Stimulated activated CD8-positive, alpha-beta memory T cell treated with anti-CD3 and anti-CD28 coated beads, Interleukin-15, amount 100 ng/mL, for 4 hours (primary cell): ENCODE data around the gene NOS3.

Experiments
- DNase-seq, 2 donors: peaks; one replicate each; pipeline ENCODE4 v3.0.0-alpha.2; 2020; ENCODE audit warnings: low read depth in 2 of 2

NOS3 gene

DNA sequence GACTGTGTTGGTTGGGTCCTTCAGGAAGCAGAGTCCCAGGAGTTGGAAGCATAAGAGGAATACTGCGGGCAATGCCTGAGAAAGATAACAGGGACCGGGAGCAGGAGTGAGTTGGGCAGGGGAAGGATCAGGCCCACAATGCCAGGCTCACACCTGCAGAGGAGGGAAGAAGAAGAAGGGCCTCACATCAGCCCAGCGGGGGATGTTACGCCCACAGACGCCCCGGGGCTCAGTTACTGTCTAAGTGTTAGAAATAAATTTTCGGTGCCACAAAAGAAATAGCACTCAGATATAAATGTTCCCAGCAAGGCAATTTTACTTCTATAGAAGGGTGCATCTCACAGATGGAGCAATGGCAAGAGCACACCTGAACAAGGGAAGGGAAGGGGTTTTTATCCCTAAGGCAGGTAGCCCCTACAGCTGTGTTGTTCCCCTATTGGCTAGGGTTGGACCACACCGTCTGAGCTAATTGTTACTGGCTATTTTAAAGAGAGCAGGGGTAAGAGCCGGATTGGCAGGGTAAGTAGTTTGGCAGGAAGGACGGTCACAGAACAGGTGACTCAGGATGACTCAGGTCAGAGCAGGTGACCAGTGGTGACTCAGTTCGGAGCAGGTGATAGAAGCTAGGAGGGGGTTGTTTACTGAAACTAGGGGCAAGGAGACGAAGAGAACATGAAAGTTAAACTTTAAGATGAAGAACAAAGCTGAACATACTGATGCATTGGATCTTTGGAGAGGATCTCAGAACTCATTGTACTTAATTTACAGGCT lies at the start of gene NOS3:
NOS3 (plus strand) TSS at position 602 of the 771 bp plus-strand sequence. CDS start 2,787 bp downstream, outside the sequence.
- DNase-seq: no peak

DNA sequence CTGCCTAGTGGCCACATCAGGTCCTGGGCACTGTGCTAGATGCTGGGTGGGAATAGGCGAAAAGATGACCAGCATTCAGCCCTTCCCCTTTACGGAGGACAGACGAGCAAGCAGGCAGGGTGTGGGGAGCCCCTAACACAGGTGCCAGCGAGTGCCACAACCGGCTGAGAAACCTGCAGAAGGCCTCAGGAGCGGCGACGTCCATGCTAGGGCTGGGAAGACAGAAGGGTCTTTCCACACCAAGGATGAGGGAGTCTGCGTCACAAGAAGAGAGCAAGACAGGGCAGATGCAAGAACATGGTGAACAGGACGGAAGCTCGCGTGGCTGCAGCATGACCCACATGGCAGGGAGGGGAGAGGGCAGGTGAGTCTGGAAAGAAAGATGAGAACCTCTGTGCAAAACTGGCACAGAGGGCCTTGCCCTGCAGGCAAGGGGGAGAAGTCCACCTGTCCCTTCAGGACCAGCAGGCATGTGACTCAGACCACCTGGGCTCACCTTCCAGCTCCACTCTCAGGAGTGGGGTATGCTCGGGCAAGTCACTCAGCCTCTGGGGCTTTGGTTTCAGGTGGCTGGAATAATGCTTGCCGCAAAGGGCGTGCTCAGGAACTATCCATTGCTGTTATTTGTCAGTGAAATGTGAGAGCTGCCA lies 49.3 kb upstream of the NOS3 start:
- no peak for DNase-seq

DNA sequence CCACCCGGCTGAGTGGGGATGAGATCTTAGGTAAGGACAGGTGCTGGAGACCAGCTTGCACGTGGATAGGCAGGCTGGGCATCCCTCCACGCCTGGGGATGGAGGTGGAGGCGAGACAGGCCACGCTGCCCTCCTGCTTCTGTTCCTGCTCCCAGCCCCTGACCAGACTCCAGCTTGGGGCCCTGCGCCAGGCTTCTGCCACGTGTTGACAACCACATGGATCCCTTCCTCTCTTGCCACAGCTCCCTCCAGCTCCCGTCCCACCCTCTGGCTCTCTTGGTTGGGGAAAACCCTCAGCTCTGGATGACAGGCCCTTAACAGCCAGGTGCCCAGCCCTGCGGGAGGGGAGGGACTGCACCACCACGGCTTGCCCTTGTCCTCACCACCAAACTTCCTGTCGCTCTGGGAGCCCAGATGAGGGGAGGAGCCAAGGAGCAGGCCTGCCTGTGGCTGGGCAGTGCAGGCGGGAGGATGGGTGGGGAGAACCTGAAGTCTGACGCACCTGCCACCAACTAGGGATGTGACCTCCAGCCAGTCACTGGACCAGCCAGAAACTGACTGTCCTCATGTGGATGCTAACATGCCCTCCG lies 48.7 kb upstream of the NOS3 start:
- DNase-seq: no peak

DNA sequence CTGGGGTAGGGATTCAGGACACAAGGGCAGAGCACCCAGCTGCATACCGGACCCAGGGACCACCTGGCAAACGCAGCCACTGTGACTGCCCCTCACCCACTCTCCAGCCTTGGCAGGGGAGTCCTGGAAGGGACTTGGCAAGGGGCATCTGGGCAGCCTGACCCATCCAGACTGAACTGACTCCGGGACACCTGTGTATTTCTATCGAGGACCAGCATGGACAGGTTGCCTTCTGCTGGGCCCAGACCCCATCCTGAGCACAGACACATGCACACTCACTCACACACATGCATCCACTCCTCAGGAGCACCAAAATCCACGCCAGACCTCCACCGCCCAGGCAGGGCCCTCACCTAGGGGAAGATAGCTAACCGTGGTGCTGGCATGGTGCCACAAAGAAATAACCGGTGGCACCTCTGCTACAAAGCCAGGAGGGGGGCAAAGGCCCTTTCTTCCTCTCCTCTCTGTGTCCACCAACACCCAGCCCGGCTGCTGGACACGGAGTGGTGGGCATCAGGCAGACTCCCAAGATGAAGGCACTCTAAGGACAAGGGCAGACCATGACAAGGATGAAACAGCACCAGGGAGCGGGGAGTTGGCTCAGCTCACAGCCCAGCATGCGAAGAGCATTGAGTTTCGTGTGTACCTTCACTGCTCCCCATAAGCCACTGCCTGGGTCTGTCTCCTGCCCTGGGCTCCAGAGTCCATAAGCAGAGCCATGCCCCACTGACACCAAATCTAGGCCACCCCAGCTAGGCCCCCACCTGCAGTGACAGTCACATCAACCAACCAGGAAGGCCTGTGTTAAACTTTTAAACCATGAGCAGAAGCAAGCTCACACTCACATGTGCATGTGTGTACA lies 48.0 kb upstream of the NOS3 start:
- DNase-seq: no peak

DNA sequence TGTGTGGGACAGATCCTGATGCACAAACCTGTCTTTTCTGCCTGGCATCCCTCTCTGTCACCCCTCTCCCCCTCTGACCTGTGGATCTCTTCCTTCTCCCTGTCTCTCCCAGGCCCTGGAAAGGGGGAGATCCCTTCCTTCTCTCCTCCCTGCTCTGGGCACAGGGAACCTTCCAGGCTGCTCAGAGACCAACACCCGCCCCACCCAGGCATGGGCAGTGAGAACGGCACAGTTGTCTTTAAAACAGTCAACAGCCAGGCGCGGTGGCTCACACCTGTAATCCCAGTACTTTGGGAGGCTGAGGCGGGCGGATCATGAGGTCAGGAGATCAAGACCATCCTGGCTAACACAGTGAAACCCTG lies 47.4 kb upstream of the NOS3 start:
- no peak for DNase-seq

DNA sequence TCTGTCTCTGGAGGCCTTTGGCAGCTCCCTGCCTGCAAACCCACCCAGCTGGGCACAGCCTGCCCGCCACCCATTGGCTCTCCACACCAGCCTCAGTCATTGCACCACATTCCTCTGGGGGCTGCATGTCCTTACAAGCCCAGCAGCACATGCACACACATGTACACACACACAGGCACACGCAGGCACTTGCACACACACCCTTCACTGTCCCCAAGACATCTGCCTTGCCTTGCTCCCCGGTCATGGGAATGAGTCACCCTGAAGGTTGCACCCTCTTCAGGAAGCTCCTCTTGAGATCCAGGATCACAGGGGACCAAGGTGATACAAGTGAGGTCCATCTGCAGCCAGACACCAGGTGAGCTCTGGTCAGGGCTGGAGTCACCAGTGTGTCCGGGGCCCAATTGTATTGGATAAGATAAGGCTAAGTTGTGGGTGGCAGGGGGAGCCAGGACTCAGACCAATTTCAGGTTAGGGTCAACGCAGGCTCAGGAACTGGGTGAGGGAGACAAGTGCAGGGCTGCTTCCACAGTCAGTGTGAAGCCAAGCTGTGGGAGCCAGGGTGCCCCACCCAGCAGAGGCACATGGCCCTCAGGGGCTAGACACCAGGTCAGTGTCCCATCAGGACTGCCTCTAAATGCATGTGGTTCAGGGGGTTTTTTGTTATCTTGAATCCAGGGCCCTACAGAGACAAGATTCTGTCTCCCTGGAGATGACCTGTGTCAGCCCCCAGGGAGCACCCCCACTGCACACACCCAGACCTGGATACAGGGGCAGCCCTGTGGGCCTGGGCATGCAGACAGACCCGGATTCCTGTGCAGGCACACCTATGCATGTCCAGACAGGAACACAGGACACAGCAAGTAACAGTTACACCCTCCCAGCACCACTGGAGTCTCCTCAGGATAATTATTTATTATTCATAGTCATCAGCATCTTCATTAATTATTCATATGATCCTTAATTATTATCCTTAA lies 46.5 kb upstream of the NOS3 start:
- no peak for DNase-seq

DNA sequence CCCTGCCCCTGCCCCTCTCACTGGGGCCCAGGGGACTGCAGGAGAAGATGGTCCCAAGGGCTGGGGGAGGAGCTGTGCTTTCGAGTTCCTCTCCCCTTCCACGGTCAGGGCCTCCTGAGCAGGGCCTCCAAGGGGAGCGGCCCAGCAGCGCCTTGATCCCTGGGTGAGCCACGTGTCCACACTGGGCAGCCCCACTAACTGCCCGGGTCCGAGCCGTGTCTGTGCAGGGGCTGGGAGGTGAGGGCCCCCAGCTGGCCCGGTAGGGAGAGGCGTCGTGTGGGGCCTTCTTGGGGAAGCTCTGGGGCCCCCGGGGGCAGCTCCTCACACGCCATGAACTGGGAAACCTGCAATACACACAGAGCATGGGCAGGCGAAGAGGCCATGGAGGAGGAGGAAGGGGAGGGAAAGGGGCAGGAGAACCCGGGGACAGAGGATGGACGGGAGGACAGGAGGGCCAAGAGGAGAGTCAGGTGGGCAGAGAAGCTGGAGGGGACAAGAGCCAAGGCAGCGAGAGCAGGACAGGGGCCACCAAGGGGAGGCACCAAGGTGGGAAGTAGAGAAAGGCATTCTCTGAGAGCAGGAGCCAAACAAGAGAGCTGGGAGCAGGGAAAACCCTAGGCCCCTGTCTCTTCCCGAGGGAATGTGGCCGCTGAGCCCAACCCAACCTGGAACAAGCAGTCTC lies 45.5 kb upstream of the NOS3 start:
- DNase-seq: no peak

DNA sequence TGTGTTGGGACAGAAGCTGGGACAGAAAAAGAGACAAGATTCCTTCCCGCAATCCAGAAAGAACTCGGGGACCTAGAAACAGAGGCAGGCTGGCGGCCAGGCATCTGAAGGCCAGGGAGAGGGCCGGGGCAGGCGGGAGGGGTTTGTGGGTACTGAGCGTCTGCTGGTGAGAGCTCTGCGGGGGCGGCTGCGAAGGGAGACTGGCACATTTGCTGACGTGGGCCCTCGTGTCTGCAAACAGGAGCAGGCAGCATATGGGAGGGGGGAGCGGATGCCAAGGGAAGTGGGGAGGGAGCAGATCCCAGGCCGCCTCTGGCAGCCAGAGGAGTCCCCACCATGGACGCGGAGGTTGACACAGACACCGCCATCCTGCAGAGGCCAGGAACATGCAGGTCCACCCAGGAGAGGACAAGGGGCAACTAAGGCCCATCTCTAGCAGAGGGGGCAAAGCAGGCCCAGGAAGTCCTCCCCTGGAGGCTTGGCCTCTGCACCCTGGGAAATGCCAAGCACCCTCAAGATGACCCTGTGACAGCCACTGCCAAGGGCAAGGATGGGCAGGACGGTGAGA lies 44.9 kb upstream of the NOS3 start:
- no peak for DNase-seq

DNA sequence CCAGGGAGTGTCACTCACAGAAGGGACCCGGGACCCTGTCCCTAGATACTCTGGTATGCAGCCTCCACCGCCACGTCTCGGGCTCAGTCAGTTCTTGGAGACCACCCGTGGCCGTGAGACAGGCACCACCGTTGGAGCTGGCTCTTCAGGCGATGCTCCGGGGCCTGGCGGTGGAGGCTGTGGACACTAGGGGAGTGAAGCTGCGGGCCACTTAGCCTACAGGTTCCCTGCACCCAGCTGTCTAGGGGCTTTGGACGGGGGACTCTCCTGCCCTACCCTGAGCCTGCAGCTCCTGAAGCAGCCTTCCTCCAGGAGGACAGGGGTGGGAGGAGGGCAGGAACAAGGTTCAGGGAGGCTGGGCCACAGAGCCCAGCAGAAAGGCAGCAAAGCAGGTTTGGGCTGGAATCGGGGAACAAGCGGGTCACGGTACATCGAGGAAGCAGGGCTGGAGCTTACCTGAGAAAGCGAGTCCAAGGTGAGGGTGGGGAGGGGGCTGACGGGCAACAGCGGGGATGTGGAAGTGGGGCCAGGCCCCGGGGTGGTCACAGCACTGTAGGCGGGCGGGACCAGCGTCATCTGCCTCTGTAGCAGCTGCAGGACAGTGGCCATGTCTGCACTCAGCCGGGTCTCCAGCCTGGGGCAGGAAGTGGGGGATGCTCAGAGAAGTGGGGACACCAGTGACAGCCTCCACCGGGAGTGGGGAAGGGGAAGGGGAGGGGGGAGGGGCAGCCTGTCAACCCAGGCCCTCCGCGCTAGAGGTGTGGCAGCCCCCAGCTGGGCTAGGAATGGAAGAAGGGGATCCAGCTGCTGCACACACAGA lies 44.2 kb upstream of the NOS3 start:
- DNase-seq: no peak

DNA sequence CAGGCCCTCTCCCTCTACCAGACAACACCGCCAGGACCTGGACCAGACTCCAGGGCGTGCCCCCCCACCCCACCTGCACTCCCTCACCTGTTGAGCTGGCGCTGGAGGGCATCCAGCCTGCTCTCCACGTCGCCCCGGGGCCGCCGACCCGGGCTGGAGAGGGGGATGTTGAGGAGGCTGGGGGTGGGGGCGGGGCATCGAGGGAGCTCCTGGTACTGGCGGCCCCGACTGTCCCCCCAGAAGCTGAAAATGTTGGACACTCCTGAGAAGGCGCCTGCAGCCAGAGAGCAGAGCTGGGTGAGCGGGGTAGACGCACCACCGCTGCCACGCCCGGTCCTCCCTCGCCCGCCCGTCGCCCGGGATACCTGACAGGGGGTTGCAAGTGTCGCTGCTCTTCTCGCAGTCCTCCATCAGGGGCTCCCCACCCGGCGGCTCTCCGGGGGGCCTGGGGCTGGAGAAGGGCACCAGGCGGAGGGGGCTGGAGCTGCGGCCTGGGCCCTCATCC lies 43.5 kb upstream of the NOS3 start:
- DNase-seq: no peak

DNA sequence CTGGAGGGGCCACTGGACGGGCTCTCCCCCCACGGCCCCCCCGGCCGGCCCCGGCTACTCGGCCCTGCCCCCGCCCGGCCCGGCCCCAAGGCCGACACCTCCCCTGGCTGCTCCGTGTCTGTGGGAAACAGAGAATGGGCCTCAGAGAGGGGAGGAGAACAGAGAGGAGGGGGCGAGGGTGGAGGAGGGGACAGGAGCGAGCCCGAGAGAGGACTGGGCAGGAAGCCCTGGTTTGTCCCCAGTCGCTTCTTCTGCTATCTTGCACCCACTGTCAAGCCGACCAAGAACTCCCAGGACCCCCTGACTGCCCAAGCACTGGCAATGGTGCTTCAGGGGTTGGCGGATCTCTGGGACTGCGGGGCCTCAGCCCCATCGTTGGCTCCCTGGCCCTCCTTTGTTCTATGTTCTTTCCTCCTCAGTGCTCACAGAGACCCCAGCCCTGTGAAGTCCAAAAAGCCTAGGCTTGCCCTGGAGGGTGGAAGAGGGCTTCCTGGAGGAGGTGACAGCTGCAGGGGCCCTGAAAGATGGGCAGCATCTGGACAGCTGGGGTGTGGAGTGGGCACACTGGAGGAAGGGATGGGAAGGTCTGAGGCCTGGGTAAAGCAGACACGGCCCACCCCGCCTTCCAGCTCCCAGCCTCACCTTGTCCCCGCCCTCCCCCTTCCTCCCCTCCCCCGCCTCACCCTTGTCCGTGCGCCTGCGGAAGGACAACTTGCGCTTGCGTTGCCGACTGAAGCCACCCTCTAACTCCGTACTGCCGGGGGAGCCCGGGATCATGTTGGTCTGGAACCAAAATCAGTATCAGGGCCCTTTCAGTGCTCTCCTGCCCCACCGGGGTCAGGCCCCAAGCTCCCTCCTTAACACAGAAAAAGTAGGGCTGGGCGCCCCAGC lies 42.8 kb upstream of the NOS3 start:
- no peak for DNase-seq

DNA sequence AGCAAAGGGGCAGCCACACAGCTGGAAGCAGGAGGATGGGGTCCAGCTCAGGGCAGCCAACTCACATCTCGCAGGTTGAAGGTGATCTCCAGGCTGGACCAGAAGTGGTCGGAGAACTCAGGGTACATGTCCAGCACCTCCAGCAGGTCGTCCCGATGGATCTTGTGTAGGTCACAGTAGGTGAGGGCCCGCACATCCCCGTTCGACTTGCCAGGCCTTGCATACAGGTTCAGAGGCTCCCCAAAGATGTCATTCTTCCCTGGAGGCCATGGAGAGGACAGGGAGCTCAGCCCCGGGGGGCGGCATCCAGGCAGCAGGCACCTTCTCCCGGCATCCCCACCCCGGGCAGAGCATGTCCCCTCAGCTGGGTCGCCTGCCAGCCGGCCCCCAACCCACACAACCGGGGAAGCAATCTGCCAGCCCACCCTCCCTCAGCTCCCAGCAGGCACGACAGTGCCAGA lies 42.0 kb upstream of the NOS3 start:
- DNase-seq: no peak

DNA sequence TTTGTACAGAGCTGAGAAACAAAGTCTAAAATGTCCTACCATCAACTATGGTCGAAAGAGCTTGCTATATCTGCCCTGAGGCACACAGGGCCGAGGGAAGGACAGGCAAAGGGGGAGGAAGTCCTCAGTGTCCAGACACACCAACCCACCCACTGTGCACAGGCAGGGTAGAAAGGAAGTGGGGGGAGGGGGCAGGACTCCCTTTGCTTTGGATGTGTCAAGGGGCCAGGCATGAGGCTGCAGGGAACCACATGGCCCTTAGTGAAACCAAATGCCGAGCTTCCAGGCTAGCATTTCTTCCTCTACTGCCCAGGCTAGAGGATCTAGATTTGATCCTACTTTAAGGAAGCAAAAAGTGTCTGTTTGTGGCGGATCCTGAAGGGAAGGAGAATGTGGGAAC lies 41.3 kb upstream of the NOS3 start:
- no peak for DNase-seq

DNA sequence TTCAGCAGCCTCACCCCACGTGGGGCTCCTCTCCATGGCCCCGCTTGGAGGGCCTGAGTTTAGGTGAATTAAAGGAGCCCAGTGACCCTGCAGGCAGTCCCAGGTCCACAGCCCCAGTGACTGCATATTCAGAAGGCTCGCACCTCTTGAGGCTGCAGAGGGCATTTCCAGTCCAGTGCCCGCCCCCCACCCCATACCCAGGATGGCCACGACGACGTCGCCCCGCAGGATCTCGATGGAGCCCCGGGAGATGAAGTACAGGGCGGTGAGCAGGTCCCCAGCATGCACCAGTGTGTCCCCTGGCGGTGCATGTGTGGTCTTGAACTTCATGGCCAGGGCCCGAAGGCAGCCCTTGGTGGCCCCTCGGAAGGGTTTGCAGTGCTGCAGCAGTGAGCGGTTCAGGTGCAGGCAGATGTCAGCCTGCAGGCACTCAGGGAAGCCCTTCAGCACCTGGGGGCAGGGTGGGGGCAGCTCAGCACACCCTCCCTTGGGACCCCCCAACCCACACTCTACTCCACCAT lies 40.8 kb upstream of the NOS3 start:
- no peak for DNase-seq

DNA sequence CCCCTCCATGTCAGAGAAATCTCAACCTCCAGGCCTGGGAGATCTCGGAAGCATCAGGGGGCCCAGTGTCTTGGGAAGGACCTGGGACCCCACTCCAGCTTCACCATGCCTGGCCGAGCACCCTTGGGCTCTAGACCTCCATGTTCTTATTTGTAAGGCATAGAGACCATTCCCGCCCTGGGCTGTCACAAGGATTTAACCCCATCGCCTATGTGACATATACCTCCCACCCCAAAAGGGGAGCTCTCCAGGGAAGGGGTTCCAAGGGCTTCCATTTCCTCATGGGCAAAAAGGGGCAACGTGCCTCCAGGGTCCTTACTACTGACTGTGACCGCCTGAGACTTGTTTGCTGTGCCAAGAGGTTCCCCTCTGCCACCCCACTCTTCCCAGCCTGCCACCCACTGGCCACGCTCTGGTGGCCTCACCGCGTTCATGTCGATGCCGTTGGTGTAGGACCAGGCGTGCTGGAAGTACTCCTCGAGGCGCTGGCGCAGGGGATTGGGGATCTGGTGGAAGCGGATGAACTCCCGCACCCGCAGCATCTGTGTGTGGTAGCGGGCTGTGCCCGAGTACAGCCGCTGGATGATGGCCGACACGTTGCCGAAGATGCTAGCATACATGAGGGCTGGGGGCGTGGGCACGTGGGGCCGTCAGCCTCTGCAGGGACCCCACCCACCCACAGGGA lies 40.2 kb upstream of the NOS3 start:
- DNase-seq: no peak

DNA sequence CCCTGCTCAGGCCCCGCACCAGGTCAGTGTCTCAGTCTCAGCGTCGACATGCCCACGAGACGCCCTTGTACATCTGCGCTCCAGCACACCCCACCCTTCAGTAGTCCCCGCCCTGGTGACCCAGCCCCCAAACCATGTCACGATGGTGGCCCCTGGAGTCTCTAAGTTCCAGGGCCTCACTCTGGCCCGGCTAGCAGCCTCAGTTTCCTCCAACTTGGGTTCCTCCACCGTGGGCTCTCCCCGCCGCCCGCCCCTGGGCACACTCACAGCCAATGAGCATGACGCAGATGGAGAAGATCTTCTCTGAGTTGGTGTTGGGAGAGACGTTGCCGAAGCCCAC lies 39.7 kb upstream of the NOS3 start:
- no peak for DNase-seq

DNA sequence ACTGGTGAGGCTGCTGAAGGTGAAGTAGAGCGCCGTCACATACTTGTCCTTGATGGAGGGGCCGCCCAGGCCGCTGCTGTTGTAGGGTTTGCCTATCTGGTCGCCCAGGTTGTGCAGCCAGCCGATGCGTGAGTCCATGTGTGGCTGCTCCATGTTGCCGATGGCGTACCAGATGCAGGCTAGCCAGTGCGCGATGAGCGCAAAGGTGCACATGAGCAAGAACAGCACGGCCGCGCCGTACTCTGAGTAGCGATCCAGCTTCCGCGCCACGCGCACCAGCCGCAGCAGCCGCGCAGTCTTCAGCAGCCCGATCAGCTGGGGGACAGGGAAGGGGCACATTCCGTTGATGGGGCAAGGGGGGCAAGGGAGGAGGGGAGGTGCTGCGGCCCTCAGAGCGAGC lies 39.3 kb upstream of the NOS3 start:
- DNase-seq: no peak
